Bone marrow (tissue), 2 donors: ENCODE results near the gene DNM3.

Experiments used
- DNase-seq, 2 donors: peaks; one replicate each; lab custom pipeline; 2025; lab: John Stamatoyannopoulos, UW

DNM3 gene

GRCh38 chr1:172394811-172395210, 553.5 kb downstream of the DNM3 start:
- no peak for DNase-seq

GRCh38 chr1:172395576-172395975, 554.3 kb downstream of the DNM3 start:
- DNase-seq: no peak

DNA sequence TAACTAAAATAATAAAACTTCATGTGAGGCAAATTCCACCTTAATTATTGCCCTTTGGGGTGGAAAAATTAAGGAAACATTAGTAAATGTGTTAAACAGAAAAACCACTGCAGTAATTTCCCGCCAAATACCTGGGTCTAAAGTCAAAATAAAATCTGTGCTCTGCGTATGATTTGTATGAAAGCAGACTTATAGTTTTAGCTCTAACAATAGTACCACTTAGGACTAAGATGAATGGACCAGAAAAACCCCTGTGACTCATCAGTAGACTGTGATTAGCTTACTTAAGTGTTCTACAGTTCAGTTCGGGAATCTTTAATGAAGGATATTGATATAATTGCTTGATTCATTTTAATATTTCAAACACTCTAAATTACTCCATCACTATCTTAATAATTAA, 555.9 kb downstream of the DNM3 start:
- no peak for DNase-seq

DNA sequence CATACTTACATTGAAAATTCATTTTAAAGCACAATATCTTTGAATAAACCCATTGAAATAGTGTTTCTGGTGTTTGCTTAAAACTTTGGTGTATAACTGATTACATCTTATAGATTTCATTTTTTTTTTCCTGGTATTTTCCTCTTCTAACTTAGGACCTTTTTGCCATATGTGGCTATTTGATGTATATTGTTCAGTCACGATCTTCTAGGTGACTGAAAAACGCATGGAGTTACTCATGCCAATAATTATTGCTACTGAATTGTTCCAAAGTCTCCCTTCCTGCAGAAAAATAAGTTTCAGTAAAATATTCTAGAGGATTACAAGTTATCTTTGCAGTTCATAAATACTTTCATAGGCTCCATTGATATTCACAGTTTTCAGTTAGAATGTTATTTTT, 556.3 kb downstream of the DNM3 start:
- DNase-seq: no peak

DNA sequence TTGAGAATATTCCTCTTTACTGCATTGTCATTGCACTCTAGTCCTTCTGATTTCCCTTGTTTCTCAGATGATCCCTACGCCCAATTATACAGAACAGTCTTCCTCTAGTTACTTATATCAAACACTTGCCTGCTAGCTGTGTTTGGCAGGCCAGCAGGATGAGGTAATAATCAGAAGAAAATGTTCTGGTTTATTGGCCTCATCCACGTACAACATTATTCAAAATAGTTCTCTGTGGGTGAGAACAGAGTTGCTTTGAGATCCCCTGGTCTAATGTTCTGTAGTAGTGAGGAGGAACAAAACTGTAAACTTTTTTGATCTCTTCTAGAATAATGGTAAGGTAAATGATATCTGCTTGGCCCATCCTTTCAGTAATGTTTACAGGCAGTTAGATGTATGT, 556.9 kb downstream of the DNM3 start:
- DNase-seq: no peak

- DNase-seq: peak in 1 of 2 donors; percentile 47
Observed at GRCh38 chr1:172398970-172399755, 557.9 kb downstream of the DNM3 start.

DNA sequence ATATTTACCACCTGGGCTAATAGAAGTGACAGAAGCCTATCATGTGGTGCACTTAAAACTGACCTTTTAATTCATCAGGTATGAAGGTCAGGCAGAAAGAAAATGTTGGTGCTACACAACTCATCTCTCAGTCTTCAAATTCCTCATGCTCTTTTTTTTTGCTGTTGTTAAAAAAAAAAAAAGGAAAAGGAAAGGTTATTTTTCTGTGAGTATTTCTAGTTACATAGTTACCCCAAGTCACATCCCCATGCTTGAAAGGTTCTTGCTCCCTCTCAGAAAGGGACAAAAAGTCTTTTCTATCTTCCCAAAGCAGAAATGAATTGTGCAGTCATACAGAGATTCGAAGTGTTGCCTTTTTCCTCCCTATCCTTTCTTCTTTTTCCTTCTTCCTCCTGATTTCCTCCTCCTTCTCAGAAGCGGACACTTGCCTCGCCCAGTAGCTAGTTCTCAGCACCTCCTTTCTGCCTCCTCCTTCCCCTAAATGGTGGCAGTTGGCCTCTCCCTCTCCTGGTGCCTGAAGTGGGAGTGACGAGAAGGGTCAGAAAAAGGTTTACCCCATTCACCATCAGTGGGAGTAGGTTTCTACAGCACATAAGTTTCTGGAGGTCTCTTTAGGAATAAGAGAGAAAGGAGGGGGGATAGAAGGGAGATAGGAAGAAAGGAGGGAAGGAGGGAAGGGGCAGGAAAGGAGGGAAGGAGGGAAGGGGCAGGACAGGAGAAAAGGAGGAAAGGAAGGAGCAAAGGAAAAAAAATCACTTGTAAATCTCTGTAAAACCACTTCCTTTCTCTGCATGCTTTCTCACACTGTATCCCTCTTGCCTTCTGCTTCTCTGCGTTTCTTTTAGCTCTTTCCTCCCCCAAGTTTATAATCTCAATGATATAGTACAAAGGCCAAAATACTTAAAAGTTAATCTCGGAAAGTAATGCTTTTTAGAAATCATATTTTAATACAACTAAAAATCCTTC, 558.7 kb downstream of the DNM3 start:
- DNase-seq: no peak

DNA sequence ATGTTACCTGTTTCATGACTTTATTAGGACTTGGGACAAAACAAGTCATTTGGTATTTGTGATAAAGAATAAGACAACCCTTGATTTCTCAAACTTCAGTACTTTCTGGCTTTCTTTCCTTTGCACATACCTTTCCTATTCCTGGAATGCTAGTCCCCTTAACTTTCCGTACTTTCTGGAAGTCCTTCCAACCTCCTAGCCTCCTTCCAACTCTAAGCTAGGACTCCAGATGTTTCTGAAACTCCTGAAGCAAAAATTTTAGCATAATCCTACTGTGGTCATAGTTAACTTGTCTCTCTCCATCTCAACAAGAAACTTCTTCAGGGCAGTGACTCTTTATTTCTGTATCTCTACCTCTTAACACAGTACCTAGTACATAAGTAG, 559.4 kb downstream of the DNM3 start:
- no peak for DNase-seq

- no peak for DNase-seq
Observed at GRCh38 chr1:172401477-172401876, 560.2 kb downstream of the DNM3 start.

DNA sequence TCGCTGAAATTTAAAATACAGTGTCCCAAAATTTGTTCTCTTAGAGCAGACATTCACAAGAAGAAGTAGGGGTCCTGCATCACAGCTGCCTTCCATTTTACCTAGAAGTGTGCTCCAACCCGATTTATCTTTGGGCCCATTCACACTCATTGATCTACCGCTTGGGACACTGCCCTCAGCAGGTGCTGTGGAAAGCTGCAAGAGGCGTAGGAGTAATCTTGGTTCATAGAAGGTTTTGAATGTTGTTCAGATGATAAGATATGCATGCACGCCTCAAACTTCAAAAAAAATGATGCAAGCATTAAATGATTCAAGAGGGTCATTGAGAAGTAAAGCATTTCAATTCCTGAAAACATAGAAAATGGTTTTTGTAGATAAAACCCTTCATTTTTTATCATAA, 560.6 kb downstream of the DNM3 start:
- DNase-seq: no peak

DNA sequence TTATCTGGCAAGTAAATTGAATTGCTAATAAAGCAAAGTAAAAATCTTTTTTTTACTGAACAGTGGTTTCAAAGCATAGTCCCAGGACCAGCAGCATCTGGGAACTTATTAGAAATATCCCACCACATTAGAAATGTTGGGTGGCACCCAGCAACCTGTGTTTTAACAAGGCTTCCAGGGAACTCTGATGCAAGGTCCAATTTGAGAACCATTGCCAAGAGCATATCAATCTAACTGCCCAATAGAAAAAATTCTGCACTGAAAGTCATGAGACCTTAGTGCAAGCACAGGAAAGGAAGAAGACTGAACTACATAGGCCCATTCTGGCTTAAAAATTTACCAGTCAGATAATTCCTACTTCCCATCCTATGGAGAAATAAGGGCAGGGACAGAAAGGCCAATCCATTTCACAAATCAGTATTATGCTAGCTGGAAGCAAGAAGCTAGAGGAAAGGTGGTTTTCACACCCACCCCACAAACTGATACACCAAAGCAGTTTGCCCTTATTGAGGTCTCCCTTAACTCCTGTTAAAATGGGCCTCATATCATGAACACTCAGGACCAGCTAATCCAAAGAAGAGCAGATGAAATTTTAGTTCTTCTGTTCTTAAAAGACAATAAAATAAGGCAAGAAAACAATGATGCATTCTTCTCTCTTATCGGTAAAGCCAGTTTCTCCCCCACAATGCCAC, 561.7 kb downstream of the DNM3 start:
- DNase-seq: no peak

- no peak for DNase-seq
Observed at GRCh38 chr1:172404121-172404520, 562.8 kb downstream of the DNM3 start.

DNA sequence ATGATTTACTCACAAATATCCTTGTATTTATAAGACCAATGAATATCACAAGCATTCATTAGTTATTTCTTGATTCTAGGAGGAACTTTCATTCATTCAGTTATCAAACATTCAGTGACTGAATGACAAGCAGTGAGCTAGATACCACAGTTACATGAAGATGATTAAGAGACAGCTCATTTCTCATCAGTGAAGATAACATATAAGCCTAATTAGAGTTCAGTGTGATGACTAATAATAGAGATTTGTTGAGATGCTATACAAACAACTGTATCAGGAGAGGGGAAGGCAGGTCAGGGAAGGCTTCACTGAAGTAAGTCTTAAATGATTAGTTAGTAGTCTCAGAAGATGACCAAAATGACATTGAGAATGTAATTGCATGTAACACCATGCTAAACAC, 564.6 kb downstream of the DNM3 start:
- DNase-seq: no peak

GRCh38 chr1:172406968-172407367, 565.7 kb downstream of the DNM3 start:
- DNase-seq: no peak

GRCh38 chr1:172408958-172409357, 567.7 kb downstream of the DNM3 start:
- DNase-seq: no peak

- DNase-seq: no peak
Observed at GRCh38 chr1:172410027-172410426, 568.7 kb downstream of the DNM3 start.

- no peak for DNase-seq
Observed at GRCh38 chr1:172411791-172412338, 570.6 kb downstream of the DNM3 start.

DNA sequence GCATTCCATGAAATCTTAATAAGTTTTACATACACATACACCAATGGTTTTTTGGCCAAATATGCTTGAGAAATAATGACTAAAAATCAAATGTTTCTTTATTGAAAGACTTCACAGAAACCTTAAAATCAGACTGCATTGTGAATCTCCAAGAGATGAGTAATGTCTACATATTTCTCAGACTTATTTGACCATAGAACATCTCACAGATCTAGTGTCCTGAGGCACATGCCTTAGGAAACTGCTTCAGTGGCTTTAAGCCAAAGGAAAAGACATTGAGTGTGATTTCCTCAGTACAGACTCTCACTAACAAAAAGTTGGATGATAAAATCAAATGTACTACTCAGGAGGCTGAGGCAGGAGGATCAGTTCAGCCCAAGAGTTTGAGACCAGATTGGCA, 573.0 kb downstream of the DNM3 start:
- DNase-seq: no peak

GRCh38 chr1:172416496-172417035, 575.3 kb downstream of the DNM3 start:
- DNase-seq: no peak

DNA sequence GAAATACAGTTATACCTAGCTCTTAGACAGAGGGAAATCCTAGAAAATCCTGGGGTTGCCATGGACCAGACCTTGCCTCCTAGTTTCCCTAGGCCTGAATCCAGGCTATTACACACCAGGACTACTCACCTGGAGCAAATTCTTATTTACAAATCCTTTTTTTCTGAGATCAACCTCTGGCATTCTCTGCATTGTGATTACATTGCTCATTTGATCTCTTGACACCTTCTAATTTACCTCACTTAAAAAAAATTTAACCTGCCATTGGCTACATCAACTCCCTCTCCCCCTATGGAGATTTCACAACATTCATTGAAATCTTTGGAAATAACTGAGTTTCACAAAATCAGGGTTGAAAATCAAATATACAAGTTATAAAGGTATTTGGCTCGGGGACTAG, 576.3 kb downstream of the DNM3 start:
- no peak for DNase-seq

- DNase-seq: no peak
Observed at GRCh38 chr1:172420385-172420784, 579.1 kb downstream of the DNM3 start, which contains the start of gene C1orf105. TSS of gene C1orf105 (plus strand) at chr1:172420685. CDS start at chr1:172420886, 201 bp downstream.
